ENCODE measurements around the gene RGL1. TPM values are rescaled to one million over a fixed set of nuclear protein-coding genes. Genes with fewer than 3 reads are reported as not detected.
A peak's percentile ranks its signal among the peaks of the same experiment; 100 is the strongest.

The RGL1 gene
- total RNA-seq, 1 experiment from 2014 or later, result 3.9 TPM

DNA sequence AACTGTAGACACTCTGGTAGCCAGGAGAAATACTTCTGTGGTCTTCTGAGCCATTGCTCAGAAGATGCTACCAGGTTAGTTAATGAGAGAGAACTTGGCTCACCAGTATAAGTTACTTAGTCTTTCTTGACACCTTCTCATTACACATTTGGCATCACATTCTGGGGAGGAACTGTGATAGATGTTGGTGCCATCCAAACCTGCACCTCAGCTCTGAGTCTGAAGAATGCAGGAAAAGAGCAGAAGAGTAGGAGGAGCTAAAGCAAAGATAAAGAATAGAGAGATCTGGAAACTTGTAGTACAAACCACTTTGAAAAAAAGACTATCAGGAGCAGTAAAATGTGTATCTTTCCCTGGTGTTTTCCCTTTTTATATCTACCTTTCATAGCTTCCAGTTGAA lies 58.9 kb downstream of the RGL1 start:
- DNase-seq (ENCODE audit: low read depth), result no peak

DNA sequence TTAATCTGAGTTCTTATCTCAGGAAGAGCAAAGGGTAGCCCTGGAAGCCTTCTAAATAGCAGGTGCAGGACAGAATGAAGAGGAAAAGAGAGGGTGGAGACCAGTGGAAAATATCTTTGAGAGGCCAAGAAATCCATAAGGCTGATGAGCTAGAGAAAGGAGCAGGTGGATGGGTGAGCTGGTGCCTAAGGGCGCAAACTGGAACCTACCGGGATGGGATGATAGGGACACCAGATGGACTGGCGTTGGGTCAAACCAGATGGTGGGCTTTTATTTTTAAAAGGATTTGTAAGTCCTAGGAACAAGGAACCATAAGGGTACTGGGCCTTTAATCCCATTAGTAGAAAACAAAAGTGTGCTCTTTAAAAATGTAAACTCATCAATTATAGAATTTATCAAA lies 59.7 kb downstream of the RGL1 start:
- no peak for DNase-seq (ENCODE audit: low read depth)

GRCh38 chr1:183869230-183869629 lies 64.3 kb downstream of the RGL1 start:
- no peak for DNase-seq (ENCODE audit: low read depth)

DNA sequence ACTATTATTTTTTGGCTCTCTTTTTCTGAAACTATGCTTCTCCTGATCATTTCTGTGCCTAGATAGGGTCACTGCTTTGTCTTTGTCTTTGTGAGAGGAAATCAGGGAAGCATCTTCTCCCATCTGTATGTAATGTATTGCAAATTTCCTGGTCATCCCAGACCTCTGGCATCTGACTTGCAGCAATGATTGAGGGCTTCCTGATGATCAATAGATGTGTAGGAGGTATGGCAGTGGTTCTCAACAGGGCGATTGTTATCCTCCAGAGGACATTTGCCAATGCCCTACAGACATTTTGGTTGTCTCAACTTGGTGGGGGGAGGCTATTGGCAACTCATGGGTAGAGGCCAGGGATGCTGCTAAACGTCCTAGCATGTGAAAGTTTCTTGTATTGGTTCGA lies 64.7 kb downstream of the RGL1 start:
- no peak for DNase-seq (ENCODE audit: low read depth)

GRCh38 chr1:183870351-183871077 lies 65.6 kb downstream of the RGL1 start:
- no peak for DNase-seq (ENCODE audit: low read depth)

- DNase-seq (ENCODE audit: low read depth), result peak; percentile 60
Measured at GRCh38 chr1:183871142-183871541, 66.2 kb downstream of the RGL1 start.

DNA sequence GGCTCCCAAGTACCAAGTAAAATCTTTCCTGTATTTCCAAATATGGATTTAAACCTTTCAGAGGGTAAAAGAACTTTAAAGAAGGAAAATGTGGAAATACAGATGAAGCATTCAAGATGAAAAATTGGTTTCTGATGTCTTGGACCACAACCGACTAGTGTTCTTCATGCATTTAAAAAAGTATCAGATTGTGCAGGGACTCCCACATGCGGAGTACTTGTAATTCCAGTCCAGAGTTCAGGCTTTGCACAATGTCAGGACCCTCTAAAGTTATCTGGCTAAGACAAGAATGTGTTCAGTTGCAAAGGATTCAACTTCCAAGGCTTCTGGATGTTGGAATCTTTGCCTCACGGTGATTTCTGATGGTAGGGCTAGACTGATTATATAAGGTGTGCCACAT lies 66.7 kb downstream of the RGL1 start:
- no peak for DNase-seq (ENCODE audit: low read depth)

GRCh38 chr1:183872403-183872802 lies 67.5 kb downstream of the RGL1 start:
- no peak for DNase-seq (ENCODE audit: low read depth)

GRCh38 chr1:183873642-183874041 lies 68.7 kb downstream of the RGL1 start:
- no peak for DNase-seq (ENCODE audit: low read depth)

DNA sequence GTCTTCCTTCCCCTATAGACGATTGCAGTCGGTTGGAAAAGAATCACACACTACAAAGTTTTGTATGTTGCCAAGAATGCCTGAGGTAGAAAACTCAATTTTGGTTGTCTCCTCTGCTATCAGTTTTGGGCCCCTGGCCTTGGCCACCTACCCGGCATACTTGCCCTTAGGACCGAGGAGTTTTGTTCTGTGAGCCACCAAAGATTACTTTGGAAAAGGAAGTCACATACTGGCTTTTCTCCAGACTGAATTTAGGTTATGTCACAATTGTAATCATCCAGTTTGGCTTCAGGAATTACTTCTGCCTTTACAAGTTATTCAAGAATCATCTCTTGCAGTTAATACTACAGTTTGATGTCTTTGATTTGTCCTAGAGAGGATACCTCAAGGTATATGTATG lies 71.4 kb downstream of the RGL1 start:
- DNase-seq (ENCODE audit: low read depth), result no peak

GRCh38 chr1:183877053-183877720 lies 72.3 kb downstream of the RGL1 start:
- no peak for DNase-seq (ENCODE audit: low read depth)

DNA sequence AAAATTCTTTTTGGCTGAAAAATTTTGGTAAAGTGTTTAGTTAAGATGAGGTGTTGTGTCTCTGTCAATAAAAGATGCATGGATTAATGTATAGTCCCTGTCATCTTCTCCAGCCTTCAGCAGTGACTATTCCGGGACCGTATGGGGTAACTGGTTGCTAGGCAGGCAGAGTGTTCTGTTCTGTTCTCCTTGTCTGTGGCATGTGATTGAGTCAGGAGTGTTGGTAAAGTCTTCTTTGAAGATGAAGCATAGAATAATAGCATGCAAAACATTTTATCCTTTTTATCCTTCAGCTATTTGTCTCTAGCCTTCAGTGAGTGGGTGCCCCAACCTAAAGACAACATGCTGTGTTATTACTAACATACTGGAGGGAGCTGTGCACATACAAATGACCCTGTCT lies 74.6 kb downstream of the RGL1 start:
- no peak for DNase-seq (ENCODE audit: low read depth)

DNA sequence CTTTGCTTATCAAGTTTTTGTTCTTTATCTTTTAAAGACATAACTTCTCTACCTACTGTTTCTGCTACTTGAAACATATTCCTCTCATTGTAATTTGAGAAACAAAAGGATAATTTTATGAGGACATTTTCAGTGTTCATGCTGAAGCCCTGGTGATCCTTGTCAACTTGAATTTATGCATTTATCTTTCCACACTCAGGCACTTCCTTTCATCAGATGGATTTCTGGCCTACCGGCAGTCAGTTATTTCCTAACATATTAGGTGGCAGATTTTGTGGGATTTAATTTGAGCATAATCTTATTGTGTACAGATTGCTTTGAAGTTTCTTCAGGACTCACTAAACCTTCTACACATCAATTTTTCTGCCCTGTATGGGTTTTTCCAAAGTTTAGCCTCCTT lies 75.0 kb downstream of the RGL1 start:
- no peak for DNase-seq (ENCODE audit: low read depth)

- no peak for DNase-seq (ENCODE audit: low read depth)
Measured at GRCh38 chr1:183880531-183881243, 75.8 kb downstream of the RGL1 start.

DNA sequence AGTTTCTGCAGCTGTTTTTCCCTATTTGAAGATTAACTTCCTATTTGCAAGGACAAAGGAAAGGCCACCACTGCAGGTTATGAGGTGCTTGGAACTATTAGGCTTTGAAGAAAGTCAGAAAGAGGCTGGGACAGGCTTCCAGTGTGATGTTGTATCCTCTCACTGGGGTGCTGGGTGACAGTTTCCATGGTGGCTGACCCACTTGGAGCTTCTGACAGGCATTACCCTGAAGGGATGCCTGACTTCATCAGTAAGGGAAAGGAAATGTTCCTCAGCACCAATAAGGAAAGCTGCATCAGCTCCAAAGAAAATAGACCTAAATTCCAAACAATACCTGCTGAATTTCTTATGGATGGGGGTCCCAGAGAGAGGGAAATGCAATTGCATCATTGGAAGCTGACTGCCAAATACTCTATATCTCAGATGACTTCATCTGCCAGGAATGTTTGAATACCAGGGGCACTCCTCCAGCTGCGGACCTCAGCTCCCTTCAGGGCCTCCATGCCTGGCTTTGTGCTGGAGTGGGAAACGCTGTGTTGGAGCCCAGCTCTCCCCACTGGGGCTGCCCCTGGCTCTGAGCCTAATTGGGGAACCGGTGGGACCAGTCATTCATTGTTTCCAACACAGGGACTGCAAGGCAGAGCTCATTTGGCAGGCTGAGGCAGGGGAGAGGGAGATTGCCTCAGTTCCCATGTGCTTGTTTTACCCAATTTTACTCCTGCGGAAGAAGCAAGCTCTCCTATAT lies 76.6 kb downstream of the RGL1 start:
- DNase-seq (ENCODE audit: low read depth), result peak; percentile 89

- DNase-seq (ENCODE audit: low read depth), result no peak
Measured at GRCh38 chr1:183882335-183883167, 77.6 kb downstream of the RGL1 start.

DNA sequence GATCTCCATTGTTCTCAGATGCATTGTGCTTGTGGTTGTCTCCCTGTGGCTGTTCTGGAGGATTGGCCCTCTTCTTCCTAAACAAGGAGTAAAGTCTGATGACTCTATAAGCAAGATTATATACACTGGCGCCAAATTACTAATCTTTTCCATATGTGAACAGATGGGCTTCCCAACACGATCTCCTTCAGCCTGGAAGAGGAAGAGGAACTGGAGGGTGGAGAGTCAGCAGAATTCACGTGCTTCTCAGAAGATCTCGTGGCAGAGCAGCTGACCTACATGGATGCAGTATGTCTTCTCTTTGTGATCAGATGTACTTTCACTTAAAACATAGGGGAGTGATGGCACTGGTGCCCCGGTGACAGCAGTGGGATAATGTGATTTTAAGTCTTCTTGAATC lies 78.7 kb downstream of the RGL1 start:
- no peak for DNase-seq (ENCODE audit: low read depth)

GRCh38 chr1:183884526-183884925 lies 79.6 kb downstream of the RGL1 start:
- no peak for DNase-seq (ENCODE audit: low read depth)

GRCh38 chr1:183885142-183885735 lies 80.3 kb downstream of the RGL1 start:
- DNase-seq (ENCODE audit: low read depth), result no peak

DNA sequence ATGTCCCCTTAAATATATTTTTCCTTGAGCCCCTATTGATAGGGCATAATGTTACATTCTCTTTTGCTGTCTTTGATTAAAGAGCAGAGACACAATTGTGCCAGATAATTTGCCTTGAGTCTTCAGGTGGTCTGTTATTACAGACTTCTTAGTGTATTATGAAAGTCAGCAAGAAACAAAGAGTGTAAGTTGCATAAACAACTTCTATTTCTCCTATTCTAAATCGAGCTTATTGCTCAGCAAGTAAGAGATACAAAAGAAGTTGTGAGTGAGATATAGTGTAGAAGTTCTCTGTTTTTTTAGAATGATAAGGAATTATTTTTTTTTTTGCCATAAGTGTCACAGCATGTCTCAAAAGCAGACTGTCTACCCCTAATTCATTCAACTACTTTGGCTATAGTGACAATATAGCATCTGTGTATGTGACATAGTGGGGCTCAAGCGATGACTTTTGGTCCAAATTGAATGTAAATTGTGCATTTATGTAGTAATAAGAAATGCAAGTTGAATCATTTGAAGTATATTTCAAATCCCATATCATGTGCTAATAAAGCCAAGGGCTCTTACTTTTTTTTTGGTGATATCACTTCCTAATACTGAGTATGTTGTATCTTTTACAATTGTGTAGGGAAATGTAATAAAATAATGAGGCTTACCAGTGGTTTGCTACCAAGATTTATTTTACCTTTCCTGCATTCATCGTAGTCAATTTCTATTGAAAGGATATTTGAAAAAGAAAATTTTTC lies 81.3 kb downstream of the RGL1 start:
- DNase-seq (ENCODE audit: low read depth), result no peak

Data from HT1080 (cell line).